ENCODE results near the gene ASPG.
A peak's percentile ranks its signal among the peaks of the same experiment; 100 is the strongest.

The ASPG gene

DNA sequence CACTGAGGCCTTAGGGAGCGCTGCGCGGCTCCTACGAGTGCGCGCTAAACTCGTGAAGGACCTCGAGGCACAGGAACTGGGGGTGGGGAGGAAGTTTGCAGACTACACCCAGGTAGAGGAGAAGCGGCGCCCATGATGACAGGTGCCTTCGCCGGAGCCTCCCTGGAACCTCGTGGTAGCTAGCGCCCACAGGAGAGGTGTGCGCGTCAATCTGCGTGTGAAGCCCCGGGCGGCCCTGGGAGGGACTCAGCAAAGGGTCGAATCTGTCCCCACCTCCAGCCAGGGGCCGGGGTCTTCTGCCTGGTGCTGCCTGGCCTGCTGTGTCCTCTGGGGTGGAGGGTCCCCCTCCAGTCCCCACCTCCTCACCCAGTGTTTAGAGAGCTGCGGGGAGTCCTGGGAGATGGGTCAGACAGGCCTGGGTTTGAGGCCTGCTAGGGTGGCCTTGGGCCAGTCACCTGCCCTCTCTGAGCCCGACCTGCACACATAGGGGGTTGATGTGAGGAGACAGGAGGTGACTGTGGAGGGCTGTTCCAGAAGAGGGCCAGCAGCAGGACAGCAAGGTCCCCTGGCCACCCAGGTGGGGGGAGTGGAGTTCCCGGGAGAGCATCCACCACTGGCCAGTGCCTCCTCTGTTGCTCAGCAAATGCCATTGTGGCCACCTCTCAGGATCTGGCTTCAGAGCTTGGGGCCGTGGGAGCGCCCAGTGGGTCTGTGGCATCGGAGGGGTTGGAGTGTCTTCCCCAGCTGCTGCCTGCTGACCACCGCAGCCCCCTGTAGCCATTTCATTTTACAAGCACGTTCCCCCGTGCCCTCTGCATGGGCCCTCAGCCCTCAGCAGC lies 32.7 kb downstream of the ASPG start:
- Histone ChIP-seq H3K4me3 (ENCODE audit: low read length) (peak overlapping the region; percentile 46), H3K36me3 (ENCODE audit: control insufficient read depth, insufficient read depth, low read length) (no peaks in the 10 kb centered on the region), H3K4me1 (ENCODE audit: control insufficient read depth, insufficient read depth, low read length) (peaks cover 29% of the 10 kb centered on the region), H3K9ac (ENCODE audit: low read length) (no peak overlapping the region), H3K9me3 (ENCODE audit: control insufficient read depth, low read length) (no peaks in the 10 kb centered on the region), H3K27me3 (ENCODE audit: control insufficient read depth, insufficient read depth, low read length) (peaks cover 37% of the 10 kb centered on the region)

DNA sequence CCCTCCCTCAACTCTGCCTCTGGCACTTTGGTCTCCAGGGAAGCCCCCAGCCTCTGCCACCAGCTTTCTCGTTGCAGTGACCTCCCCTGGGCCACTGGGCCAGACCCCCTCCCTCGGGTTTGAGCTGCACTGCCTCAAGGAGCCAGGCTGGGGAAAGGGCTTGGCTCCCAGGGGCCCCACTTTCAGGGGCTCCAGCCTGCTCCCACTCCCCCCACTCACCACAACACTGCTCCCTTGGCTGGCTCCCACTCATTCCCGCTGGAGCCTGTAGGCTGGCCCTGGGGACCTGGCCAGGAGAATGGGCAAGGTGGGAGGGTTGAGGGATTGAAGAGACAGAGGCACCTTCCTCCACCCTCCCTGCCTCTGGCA lies 33.6 kb downstream of the ASPG start:
- no peaks in the 10 kb centered on the region for H3K36me3 ChIP-seq (ENCODE audit: control insufficient read depth, insufficient read depth, low read length)
- H3K9me3 ChIP-seq (ENCODE audit: control insufficient read depth, low read length) = no peaks in the 10 kb centered on the region
- no peak overlapping the region for H3K4me3 ChIP-seq (ENCODE audit: low read length)
- no peak overlapping the region for H3K9ac ChIP-seq (ENCODE audit: low read length)
- H3K27me3 ChIP-seq (ENCODE audit: control insufficient read depth, insufficient read depth, low read length) = peaks cover 34% of the 10 kb centered on the region
- peaks cover 24% of the 10 kb centered on the region for H3K4me1 ChIP-seq (ENCODE audit: control insufficient read depth, insufficient read depth, low read length)

DNA sequence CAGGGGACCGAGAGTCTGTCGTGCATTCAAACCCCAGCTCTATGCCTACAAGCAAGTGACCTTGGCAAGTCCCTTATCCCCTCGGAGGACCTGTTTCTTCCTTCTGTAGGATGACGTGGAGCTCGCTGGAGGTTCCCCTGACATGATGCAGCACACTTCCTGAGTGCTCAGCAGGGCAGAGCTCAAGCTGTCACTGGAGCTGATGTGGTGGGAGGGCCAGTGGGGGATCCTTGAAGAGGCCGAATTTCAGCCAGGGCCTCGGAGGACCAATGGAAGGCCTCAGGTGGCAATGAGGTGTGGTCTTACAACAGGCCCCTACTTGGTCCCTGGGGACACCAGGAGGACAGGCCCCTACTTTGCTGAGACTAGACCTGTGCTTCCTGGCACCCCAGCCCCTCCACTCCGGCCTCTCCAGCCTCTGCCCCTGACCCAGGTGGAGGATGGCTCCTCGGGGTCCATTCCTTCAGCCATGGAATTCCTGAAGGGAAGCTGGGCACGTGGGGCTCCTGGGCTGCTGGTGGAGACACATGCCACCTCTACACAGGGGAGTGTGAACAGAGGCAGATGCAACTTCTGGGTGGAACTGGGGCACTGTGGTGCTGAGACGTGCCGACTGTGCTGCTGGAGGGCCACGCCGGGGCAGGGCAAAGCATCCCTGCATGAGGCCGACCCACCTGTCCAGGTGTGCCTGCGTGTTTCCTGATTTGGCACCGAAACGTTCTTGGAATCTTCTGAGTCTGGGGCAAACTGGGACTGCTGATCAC lies 34.2 kb downstream of the ASPG start:
- Histone ChIP-seq H3K9ac (ENCODE audit: low read length) (no peak overlapping the region), H3K4me3 (ENCODE audit: low read length) (no peak overlapping the region), H3K4me1 (ENCODE audit: control insufficient read depth, insufficient read depth, low read length) (peaks cover 24% of the 10 kb centered on the region), H3K36me3 (ENCODE audit: control insufficient read depth, insufficient read depth, low read length) (no peaks in the 10 kb centered on the region), H3K9me3 (ENCODE audit: control insufficient read depth, low read length) (no peaks in the 10 kb centered on the region), H3K27me3 (ENCODE audit: control insufficient read depth, insufficient read depth, low read length) (peaks cover 32% of the 10 kb centered on the region)

DNA sequence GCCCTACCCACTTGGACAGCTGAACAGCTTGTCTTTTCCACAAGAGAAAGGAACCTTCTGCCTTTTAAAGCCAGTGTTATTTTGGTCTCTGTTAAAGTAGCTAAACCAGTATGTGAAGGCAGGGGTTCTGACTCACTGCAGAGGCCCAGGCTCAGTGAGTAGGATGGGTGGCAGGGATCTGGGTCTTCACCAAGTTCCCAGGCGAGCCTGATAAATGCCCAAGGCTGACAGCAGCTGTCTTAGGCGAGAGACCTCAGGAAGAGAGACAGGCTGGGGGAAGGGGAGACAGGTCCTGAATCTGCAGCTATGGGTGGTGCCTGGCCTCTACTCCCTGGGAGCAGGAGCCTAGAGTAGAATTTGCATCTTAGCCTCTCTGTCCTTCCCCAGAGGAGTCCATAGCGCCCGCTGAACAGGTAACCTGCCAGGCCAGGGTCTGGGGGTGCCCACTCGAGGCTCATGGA lies 34.8 kb downstream of the ASPG start:
- Histone ChIP-seq H3K4me1 (ENCODE audit: control insufficient read depth, insufficient read depth, low read length) (peaks cover 22% of the 10 kb centered on the region), H3K9me3 (ENCODE audit: control insufficient read depth, low read length) (peaks cover 3% of the 10 kb centered on the region), H3K36me3 (ENCODE audit: control insufficient read depth, insufficient read depth, low read length) (no peaks in the 10 kb centered on the region), H3K4me3 (ENCODE audit: low read length) (no peak overlapping the region), H3K27me3 (ENCODE audit: control insufficient read depth, insufficient read depth, low read length) (peaks cover 32% of the 10 kb centered on the region), H3K9ac (ENCODE audit: low read length) (no peak overlapping the region)

DNA sequence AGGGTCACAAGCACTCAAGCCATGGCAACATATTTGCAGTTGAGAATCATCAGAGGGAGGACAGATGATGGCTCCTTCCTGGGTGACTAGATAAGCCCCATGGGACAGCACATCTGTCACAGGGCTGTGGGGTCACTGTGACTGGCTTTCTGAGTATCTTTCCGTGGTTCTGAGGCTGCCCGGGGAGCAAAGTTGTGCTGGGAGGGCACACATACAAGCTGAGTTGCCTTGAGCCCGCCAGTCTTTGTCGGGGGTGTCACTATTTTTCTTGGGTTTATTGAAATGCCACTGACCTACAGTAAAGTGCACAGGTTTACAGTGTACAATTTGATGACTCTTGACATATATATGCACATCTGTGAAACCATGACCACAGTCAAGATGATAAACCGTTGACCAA lies 35.6 kb downstream of the ASPG start:
- Histone ChIP-seq H3K9me3 (ENCODE audit: control insufficient read depth, low read length) (peaks cover 3% of the 10 kb centered on the region), H3K9ac (ENCODE audit: low read length) (no peak overlapping the region), H3K36me3 (ENCODE audit: control insufficient read depth, insufficient read depth, low read length) (no peaks in the 10 kb centered on the region), H3K27me3 (ENCODE audit: control insufficient read depth, insufficient read depth, low read length) (peaks cover 27% of the 10 kb centered on the region), H3K4me1 (ENCODE audit: control insufficient read depth, insufficient read depth, low read length) (peaks cover 15% of the 10 kb centered on the region), H3K4me3 (ENCODE audit: low read length) (no peak overlapping the region)

DNA sequence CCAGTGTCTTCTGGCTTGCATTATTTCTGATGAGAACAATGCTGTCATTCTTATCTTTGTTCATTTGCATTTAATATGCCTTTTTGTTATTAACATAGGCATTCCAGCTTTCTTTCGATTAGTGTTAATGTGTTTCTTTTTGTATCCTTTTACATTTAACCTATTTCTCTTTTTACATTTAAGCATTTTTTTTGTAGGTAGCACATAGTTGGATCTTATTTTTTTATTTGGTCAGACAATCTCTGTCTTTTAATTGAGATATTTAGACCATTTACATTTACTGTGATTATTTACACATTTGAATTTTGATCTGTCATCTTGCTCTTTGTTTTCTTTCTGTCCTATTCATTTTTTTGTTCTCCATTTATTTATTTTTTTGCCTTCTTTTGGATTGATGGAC lies 38.4 kb downstream of the ASPG start:
- Histone ChIP-seq H3K4me3 (ENCODE audit: low read length) (no peak overlapping the region), H3K4me1 (ENCODE audit: control insufficient read depth, insufficient read depth, low read length) (peaks cover 2% of the 10 kb centered on the region), H3K27me3 (ENCODE audit: control insufficient read depth, insufficient read depth, low read length) (peaks cover 10% of the 10 kb centered on the region), H3K9ac (ENCODE audit: low read length) (no peak overlapping the region), H3K36me3 (ENCODE audit: control insufficient read depth, insufficient read depth, low read length) (no peaks in the 10 kb centered on the region), H3K9me3 (ENCODE audit: control insufficient read depth, low read length) (peaks cover 3% of the 10 kb centered on the region)

DNA sequence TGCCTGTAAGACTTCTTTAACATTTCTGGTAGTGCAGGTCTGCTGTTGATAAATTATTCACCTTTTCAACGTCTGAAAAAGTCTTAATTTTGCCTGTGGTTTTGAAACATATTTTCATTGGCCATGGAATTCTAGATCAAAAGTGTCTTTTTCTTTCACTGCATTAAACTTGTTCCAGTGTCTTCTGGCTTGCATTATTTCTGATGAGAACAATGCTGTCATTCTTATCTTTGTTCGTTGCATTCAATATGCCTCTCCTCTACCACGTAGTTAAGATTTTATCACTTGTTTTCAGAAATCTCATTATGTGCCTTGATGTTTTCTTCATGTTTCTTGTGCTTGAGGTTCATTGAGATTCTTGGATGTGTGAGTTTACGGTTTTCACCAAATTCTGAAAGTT lies 39.5 kb downstream of the ASPG start:
- Histone ChIP-seq H3K4me3 (ENCODE audit: low read length) (no peak overlapping the region), H3K4me1 (ENCODE audit: control insufficient read depth, insufficient read depth, low read length) (no peaks in the 10 kb centered on the region), H3K36me3 (ENCODE audit: control insufficient read depth, insufficient read depth, low read length) (no peaks in the 10 kb centered on the region), H3K27me3 (ENCODE audit: control insufficient read depth, insufficient read depth, low read length) (no peaks in the 10 kb centered on the region), H3K9me3 (ENCODE audit: control insufficient read depth, low read length) (peaks cover 3% of the 10 kb centered on the region), H3K9ac (ENCODE audit: low read length) (no peak overlapping the region)

DNA sequence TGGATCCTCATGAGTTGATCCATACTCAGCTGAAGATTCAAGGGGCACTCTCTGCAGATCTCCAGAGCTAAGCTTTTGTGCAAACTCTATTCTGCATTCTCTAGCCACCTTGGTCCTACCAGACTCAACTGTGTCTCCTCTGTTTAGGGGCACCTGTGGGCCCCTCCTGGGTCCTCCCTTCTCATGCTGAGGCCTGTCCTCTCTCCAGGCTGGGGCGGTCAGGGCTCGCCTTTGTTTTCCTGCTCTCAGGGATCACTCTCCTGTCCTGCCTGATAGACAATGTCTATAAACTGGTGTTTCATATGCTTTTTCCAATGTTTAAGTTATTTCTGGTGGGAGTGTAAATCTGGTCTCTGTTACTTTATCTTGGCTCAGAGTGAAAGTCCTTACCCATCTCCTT lies 41.3 kb downstream of the ASPG start:
- no peak overlapping the region for H3K9ac ChIP-seq (ENCODE audit: low read length)
- H3K4me1 ChIP-seq (ENCODE audit: control insufficient read depth, insufficient read depth, low read length) = no peaks in the 10 kb centered on the region
- peaks cover 3% of the 10 kb centered on the region for H3K9me3 ChIP-seq (ENCODE audit: control insufficient read depth, low read length)
- no peak overlapping the region for H3K4me3 ChIP-seq (ENCODE audit: low read length)
- no peaks in the 10 kb centered on the region for H3K27me3 ChIP-seq (ENCODE audit: control insufficient read depth, insufficient read depth, low read length)
- no peaks in the 10 kb centered on the region for H3K36me3 ChIP-seq (ENCODE audit: control insufficient read depth, insufficient read depth, low read length)

DNA sequence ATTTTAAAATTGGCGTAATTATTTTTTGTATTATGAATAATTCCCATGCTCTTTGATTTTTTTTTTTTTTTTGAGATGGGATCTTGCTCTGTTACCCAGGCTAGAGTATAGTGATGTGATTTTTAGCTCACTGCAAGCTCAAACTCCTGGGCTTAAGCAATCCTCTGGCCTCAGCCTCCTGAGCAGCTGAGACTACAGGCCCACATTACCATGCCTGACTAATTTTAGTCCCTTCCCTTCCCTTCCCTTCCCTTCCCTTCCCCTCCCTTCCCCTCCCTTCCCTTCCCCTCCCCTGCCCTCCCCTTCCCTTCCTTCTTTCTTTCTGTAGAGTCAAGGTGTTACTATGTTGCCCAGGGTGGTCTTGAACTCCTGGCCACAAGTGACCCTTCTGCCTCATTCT lies 43.5 kb downstream of the ASPG start:
- Histone ChIP-seq H3K36me3 (ENCODE audit: control insufficient read depth, insufficient read depth, low read length) (no peaks in the 10 kb centered on the region), H3K4me3 (ENCODE audit: low read length) (no peak overlapping the region), H3K9ac (ENCODE audit: low read length) (no peak overlapping the region), H3K27me3 (ENCODE audit: control insufficient read depth, insufficient read depth, low read length) (peaks cover 12% of the 10 kb centered on the region), H3K9me3 (ENCODE audit: control insufficient read depth, low read length) (peaks cover 3% of the 10 kb centered on the region), H3K4me1 (ENCODE audit: control insufficient read depth, insufficient read depth, low read length) (no peaks in the 10 kb centered on the region)

DNA sequence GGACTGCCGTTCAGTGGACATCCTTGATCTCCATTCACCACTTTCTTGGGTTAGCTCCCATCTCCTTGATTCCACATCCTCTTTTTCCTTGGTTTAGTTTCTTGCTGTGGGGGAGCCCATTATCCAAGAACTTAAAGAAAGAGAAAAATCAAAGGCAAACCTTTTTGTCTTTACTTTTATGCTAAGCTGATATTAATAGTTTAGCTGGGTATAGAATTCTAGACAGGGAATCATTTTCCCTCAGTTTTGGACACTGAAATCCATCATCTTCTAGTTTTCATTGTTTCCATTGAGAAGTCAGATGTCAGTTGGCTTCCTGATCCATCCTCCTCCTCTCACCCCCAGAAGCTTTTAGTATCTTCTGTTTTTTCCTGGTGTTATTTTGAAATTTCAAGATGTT lies 44.1 kb downstream of the ASPG start:
- Histone ChIP-seq H3K27me3 (ENCODE audit: control insufficient read depth, insufficient read depth, low read length) (peaks cover 18% of the 10 kb centered on the region), H3K36me3 (ENCODE audit: control insufficient read depth, insufficient read depth, low read length) (no peaks in the 10 kb centered on the region), H3K9me3 (ENCODE audit: control insufficient read depth, low read length) (peaks cover 3% of the 10 kb centered on the region)

DNA sequence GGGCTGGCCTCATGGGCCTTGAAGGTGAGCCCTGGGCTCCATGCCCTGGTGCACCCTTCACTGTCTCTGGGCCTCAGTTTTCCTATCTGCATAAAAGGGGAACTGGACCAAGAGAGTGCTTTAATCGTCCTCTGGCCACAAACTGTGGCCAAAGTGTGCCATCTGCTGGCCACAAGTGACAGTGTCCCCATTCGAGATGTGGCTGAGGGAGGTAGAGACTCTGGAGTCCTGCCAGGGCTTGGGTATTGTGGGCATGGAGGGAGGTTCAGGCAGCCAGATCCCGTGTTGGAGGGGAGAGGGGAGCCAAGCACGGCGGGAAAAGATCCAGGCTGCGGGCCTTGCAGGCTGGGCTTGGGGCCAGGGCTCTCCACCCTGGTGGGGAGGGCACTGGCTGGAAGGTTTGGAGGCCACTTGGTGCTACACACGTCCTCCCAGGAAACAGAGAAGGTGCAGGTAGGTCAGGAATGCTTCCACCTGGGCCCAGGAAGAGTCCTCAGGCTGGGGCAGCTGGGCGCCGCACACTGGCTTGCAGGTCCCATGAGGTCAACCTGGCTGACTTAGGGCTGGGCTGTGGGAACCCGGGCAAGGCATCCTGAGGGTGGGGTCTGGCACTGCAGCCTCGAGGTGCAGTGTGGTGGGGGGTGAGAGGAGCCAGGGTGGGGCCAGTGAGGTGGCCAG lies 45.6 kb downstream of the ASPG start:
- Histone ChIP-seq H3K27me3 (ENCODE audit: control insufficient read depth, insufficient read depth, low read length) (peaks cover 33% of the 10 kb centered on the region), H3K4me1 (ENCODE audit: control insufficient read depth, insufficient read depth, low read length) (no peaks in the 10 kb centered on the region)

More for the DNA sequence above, 44.1 kb downstream of the ASPG start:
- Histone ChIP-seq H3K4me1 (ENCODE audit: control insufficient read depth, insufficient read depth, low read length) (no peaks in the 10 kb centered on the region), H3K4me3 (ENCODE audit: low read length) (no peak overlapping the region), H3K9ac (ENCODE audit: low read length) (no peak overlapping the region)

More for the DNA sequence above, 45.6 kb downstream of the ASPG start:
- Histone ChIP-seq H3K9me3 (ENCODE audit: control insufficient read depth, low read length) (no peaks in the 10 kb centered on the region), H3K36me3 (ENCODE audit: control insufficient read depth, insufficient read depth, low read length) (no peaks in the 10 kb centered on the region), H3K4me3 (ENCODE audit: low read length) (no peak overlapping the region), H3K9ac (ENCODE audit: low read length) (no peak overlapping the region)
